Effector memory CD4-positive, alpha-beta T cell (primary cell): ENCODE measurements around the gene ADARB2.

Experiments
- DNase-seq, 3 donors: peaks; one replicate each; pipeline ENCODE4 v3.0.0-alpha.2; 2020
- H3K27ac ChIP-seq: 2 replicates; pipeline ENCODE4 v1.7.0; 2013; ENCODE audit warnings: mild to moderate bottlenecking, low read length, moderate library complexity; ENCODE audit not compliant: insufficient read depth, poor library complexity, severe bottlenecking
- H3K27me3 ChIP-seq: replicated peaks from 2 replicates; pipeline ENCODE4 v1.7.0; 2013; ENCODE audit warnings: mild to moderate bottlenecking, low read length; ENCODE audit not compliant: insufficient read depth, control insufficient read depth, poor library complexity, severe bottlenecking
- H3K36me3 ChIP-seq: 2 replicates; pipeline ENCODE4 v1.7.0; 2013; ENCODE audit warnings: mild to moderate bottlenecking, low read length, moderate library complexity; ENCODE audit not compliant: control insufficient read depth, insufficient read depth
- H3K4me1 ChIP-seq: 2 replicates; pipeline ENCODE4 v1.7.0; 2013; ENCODE audit warnings: low read length, mild to moderate bottlenecking; ENCODE audit not compliant: control insufficient read depth, insufficient read depth, poor library complexity, severe bottlenecking
- H3K4me3 ChIP-seq: 2 replicates; pipeline ENCODE4 v1.7.0; 2013; ENCODE audit warnings: low read length, low read depth, mild to moderate bottlenecking; ENCODE audit not compliant: insufficient read depth, poor library complexity, severe bottlenecking
- H3K9me3 ChIP-seq: 2 replicates; pipeline ENCODE4 v1.7.0; 2013; ENCODE audit warnings: mild to moderate bottlenecking, low read length, moderate library complexity; ENCODE audit not compliant: control insufficient read depth

The ADARB2 gene

GRCh38 chr10:1736972-1737221 is 428 bp downstream of the ADARB2 start:
- Histone ChIP-seq H3K4me3 (no peak overlapping the region), H3K9me3 (no peaks in the 10 kb centered on the region), H3K36me3 (no peaks in the 10 kb centered on the region), H3K27me3 (peaks cover 22% of the 10 kb centered on the region), H3K27ac (no peak overlapping the region), H3K4me1 (peaks cover 12% of the 10 kb centered on the region)
- no peak for DNase-seq

- H3K27ac ChIP-seq: no peak overlapping the region
- peaks cover 12% of the 10 kb centered on the region for H3K4me1 ChIP-seq
- H3K27me3 ChIP-seq: peaks cover 22% of the 10 kb centered on the region
- H3K4me3 ChIP-seq: no peak overlapping the region
- no peaks in the 10 kb centered on the region for H3K9me3 ChIP-seq
- no peak for DNase-seq
- no peaks in the 10 kb centered on the region for H3K36me3 ChIP-seq
These were observed 967 bp downstream of the ADARB2 start for GRCh38 chr10:1736144-1736971.

GRCh38 chr10:1735562-1735961 is 1.8 kb downstream of the ADARB2 start:
- Histone ChIP-seq H3K4me3 (no peak overlapping the region), H3K36me3 (no peaks in the 10 kb centered on the region), H3K4me1 (peaks cover 12% of the 10 kb centered on the region), H3K9me3 (no peaks in the 10 kb centered on the region), H3K27ac (no peak overlapping the region), H3K27me3 (peaks cover 22% of the 10 kb centered on the region)
- no peak for DNase-seq

DNA sequence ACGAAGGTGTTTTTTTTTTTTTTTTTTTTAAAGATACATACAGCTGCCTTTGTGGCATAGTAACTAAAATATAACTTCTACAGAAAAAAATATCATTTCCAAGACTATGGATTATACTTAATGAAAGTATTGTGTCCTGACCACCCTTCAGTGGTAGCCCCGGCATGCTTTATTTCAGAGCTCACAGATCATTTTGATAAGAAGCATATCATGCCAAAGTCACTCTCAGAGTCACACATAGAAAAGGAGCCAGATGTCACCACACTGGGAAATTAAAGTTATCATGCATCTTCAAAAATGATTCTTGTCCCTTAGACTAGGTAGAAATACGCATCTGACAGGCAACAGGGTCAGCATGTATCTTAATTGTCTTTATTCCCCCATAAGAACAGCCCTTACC is 3.0 kb downstream of the ADARB2 start:
- Histone ChIP-seq H3K9me3 (no peaks in the 10 kb centered on the region), H3K36me3 (no peaks in the 10 kb centered on the region), H3K27ac (no peak overlapping the region), H3K4me1 (peaks cover 12% of the 10 kb centered on the region), H3K27me3 (peaks cover 16% of the 10 kb centered on the region), H3K4me3 (no peak overlapping the region)
- no peak for DNase-seq

- H3K4me1 ChIP-seq: peaks cover 12% of the 10 kb centered on the region
- no peak overlapping the region for H3K27ac ChIP-seq
- no peaks in the 10 kb centered on the region for H3K36me3 ChIP-seq
- H3K4me3 ChIP-seq: no peak overlapping the region
- no peaks in the 10 kb centered on the region for H3K9me3 ChIP-seq
- H3K27me3 ChIP-seq: peaks cover 10% of the 10 kb centered on the region
- no peak for DNase-seq
These were observed 3.6 kb downstream of the ADARB2 start for GRCh38 chr10:1733720-1734119.

- peaks cover 9% of the 10 kb centered on the region for H3K27me3 ChIP-seq
These were observed 4.7 kb downstream of the ADARB2 start for GRCh38 chr10:1732564-1732996.

DNA sequence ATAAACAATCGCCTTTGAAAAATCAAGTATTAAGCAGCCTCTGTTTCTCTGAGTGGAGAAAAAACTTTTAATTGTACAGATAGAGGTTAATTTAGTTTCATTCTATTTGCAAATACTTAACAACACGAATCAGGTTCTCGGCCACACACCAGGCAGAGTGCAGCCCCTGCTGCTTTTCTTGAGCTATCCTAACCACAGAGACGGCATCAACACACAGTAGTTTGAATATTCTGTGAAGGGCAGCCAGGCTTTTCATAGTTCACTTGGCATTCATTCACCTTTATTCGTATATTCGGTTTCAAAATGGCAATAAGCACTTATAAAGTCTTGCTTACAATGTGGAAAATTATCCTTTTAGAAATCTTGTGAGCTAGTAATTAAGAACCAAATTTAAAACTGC is 5.7 kb downstream of the ADARB2 start:
- no peak for DNase-seq
- no peak overlapping the region for H3K4me3 ChIP-seq
- H3K4me1 ChIP-seq: peaks cover 4% of the 10 kb centered on the region
- H3K36me3 ChIP-seq: no peaks in the 10 kb centered on the region
- H3K9me3 ChIP-seq: no peaks in the 10 kb centered on the region
- H3K27ac ChIP-seq: no peak overlapping the region
- peaks cover 7% of the 10 kb centered on the region for H3K27me3 ChIP-seq

More at GRCh38 chr10:1732564-1732996, 4.7 kb downstream of the ADARB2 start:
- Histone ChIP-seq H3K4me3 (no peak overlapping the region), H3K36me3 (no peaks in the 10 kb centered on the region), H3K9me3 (no peaks in the 10 kb centered on the region), H3K4me1 (peaks cover 12% of the 10 kb centered on the region), H3K27ac (no peak overlapping the region)
- DNase-seq: no peak

GRCh38 chr10:1729751-1730150 is 7.6 kb downstream of the ADARB2 start:
- Histone ChIP-seq H3K4me3 (no peak overlapping the region), H3K27me3 (peaks cover 3% of the 10 kb centered on the region), H3K9me3 (no peaks in the 10 kb centered on the region), H3K27ac (no peak overlapping the region), H3K36me3 (no peaks in the 10 kb centered on the region), H3K4me1 (no peaks in the 10 kb centered on the region)
- DNase-seq: no peak

DNA sequence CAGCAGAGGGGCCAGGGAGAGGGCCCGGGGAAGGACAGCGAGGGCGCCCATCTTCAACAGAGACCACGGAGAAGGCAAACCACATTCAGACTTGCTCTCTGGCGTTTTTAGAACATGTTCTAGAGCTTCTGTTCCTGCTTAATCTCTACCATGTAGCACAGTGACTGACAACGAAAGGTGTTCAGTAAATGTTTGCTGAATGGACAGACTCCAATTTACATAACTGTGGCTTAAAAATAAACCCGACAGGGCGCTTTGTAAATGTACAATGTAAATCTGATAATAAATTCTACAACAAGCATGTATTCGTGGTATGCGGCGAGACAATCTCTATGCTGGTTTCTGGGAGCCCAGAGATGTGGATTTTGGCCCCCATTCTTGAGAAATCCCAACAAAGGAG is 10.5 kb downstream of the ADARB2 start:
- no peaks in the 10 kb centered on the region for H3K9me3 ChIP-seq
- no peak overlapping the region for H3K4me3 ChIP-seq
- no peak for DNase-seq

DNA sequence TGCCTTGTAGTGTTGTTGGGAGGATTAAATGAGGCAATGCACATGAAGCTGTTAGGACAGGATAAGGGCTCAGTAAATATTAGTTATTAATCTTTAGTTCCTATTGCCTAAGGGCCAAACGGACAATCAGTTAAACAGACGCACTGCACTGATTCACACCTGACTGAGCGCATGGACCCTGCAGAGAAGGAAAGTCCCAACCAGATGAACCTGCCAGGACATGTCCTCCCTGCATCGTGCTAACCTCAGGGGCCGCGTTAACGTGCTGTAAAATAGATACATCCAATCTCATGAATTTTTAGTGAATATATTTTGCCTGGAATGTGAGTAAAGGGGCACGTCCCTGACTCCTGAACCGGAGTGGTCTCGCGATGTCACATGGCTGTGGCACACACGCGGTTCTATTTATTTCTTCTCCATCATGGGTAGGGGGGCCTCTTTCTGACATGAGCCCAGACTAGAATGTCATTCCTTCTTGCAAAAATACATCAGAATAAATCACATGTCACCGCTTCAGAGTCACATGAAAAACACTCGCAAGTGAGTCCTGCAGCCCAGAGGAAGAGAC is 12.3 kb downstream of the ADARB2 start:
- H3K27me3 ChIP-seq: no peaks in the 10 kb centered on the region
- DNase-seq: no peak
- H3K4me1 ChIP-seq: no peaks in the 10 kb centered on the region
- no peaks in the 10 kb centered on the region for H3K36me3 ChIP-seq
- H3K4me3 ChIP-seq: no peak overlapping the region
- H3K27ac ChIP-seq: no peak overlapping the region
- no peaks in the 10 kb centered on the region for H3K9me3 ChIP-seq

More for the DNA sequence above, 10.5 kb downstream of the ADARB2 start:
- Histone ChIP-seq H3K27ac (no peak overlapping the region), H3K36me3 (no peaks in the 10 kb centered on the region), H3K4me1 (no peaks in the 10 kb centered on the region), H3K27me3 (no peaks in the 10 kb centered on the region)
